Measurements from ENCODE around the gene PPT1.

GRCh38 chr1:40102896-40103295, 5.8 kb upstream of the PPT1 start:
- no peak for TF ChIP-seq HDAC6 (IDR thresholded peaks at IDR 0.05; ENCODE audit: low read depth, low read length)
- TF ChIP-seq, protein P1, sequence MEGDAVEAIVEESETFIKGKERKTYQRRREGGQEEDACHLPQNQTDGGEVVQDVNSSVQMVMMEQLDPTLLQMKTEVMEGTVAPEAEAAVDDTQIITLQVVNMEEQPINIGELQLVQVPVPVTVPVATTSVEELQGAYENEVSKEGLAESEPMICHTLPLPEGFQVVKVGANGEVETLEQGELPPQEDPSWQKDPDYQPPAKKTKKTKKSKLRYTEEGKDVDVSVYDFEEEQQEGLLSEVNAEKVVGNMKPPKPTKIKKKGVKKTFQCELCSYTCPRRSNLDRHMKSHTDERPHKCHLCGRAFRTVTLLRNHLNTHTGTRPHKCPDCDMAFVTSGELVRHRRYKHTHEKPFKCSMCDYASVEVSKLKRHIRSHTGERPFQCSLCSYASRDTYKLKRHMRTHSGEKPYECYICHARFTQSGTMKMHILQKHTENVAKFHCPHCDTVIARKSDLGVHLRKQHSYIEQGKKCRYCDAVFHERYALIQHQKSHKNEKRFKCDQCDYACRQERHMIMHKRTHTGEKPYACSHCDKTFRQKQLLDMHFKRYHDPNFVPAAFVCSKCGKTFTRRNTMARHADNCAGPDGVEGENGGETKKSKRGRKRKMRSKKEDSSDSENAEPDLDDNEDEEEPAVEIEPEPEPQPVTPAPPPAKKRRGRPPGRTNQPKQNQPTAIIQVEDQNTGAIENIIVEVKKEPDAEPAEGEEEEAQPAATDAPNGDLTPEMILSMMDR (IDR thresholded peaks at IDR 0.05; ENCODE audit: control extremely low read depth in 1 of 3, insufficient read depth in 1 of 3, low read depth in 1 of 3, low read length in 3 of 3), result no peak
- TF ChIP-seq, protein P2, sequence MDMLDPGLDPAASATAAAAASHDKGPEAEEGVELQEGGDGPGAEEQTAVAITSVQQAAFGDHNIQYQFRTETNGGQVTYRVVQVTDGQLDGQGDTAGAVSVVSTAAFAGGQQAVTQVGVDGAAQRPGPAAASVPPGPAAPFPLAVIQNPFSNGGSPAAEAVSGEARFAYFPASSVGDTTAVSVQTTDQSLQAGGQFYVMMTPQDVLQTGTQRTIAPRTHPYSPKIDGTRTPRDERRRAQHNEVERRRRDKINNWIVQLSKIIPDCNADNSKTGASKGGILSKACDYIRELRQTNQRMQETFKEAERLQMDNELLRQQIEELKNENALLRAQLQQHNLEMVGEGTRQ (IDR thresholded peaks at IDR 0.05; ENCODE audit: low read length), result no peak
- TF ChIP-seq MAX (IDR thresholded peaks at IDR 0.05), result no peak
- no peak for TF ChIP-seq CEBPB (IDR thresholded peaks at IDR 0.05; ENCODE audit: low read depth, low read length)
- TF ChIP-seq SIN3A (conservative IDR thresholded peaks at IDR 0.05 in 1 of 2, IDR thresholded peaks at IDR 0.05 in 1 of 2; ENCODE audit: low read depth in 1 of 2, low read length in 2 of 2), result no peak
- no peak for TF ChIP-seq EZH2 (IDR thresholded peaks at IDR 0.05; ENCODE audit: low read depth, low read length, severe bottlenecking)
- TF ChIP-seq TAF1 (IDR thresholded peaks at IDR 0.05; ENCODE audit: low read depth, low read length), result no peak
- no peak for TF ChIP-seq POLR2A (IDR thresholded peaks at IDR 0.05; ENCODE audit: control extremely low read depth in 1 of 2, low read depth in 2 of 2, low read length in 2 of 2)
- TF ChIP-seq POLR2AphosphoS5 (IDR thresholded peaks at IDR 0.05; ENCODE audit: low read depth, low read length), result no peak

Data from H1 (cell line).